Measurements from ENCODE around the gene MACF1. TPM values are rescaled to one million over a fixed set of nuclear protein-coding genes. Genes with fewer than 3 reads are reported as not detected.

The MACF1 gene
- total and polyA plus RNA-seq, 4 donors: 69.1 to 966 (median 233) TPM

DNA sequence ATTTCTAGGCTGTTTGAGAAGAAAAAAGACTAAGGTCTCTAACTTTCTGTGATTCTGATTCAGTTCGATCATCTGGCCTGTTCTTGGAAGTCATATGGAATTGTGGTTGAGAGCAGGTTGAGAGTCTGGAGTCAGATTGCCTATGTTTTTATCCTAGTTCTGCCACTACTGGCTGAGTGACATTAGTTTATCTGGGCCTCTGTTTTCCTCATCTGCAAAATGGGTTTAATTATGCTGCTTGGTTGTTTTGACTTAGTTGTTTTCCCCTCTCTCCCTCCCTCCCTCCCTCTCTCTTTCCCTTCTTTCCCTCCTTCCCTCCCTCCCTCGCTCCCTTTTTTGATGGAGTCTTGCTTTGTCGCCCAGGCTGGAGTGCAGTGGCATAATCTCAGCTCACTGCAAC is 6.2 kb downstream of the MACF1 start:
- 91 to 95% methylated on average over 3 of the region's 3 CpGs for WGBS, 2 donors
- no peak for TF ChIP-seq CTCF (IDR thresholded peaks at IDR 0.05; ENCODE audit: control extremely low read depth, extremely low read depth)
- DNase-seq: no peak

GRCh38 chr1:39212499-39212898 is 8.0 kb downstream of the MACF1 start:
- no peak for TF ChIP-seq CTCF (IDR thresholded peaks at IDR 0.05; ENCODE audit: control extremely low read depth, extremely low read depth)
- ATAC-seq (ENCODE audit: insufficient read depth, low FRiP score) (no peak), DNase-seq (no peak)
- Histone ChIP-seq H3K27ac (ENCODE audit: low read depth in 1 of 2, low read length in 1 of 2) (peak overlapping the region; percentile 36 to 47), H3K4me1 (ENCODE audit: control insufficient read depth in 5 of 5, insufficient read depth in 5 of 5, low read length in 5 of 5) (peaks cover 14 to 41% (median 18%) of the 10 kb centered on the region in 5 donors), H3K27me3 (ENCODE audit: control insufficient read depth in 3 of 3, insufficient read depth in 3 of 3, low read length in 2 of 3) (no peaks in the 10 kb centered on the region), H3K4me3 (no peak overlapping the region), H3K9me3 (ENCODE audit: control insufficient read depth in 4 of 4, insufficient read depth in 3 of 4, low read length in 3 of 4) (no peaks in the 10 kb centered on the region), H3K36me3 (ENCODE audit: control insufficient read depth in 4 of 4, insufficient read depth in 4 of 4, low read length in 4 of 4) (peaks cover 0 to 8% (median 2%) of the 10 kb centered on the region in 4 donors), H3K9ac (ENCODE audit: insufficient read depth in 1 of 2, low read length in 2 of 2) (no peak overlapping the region)
- WGBS, 2 donors: 72% methylated on average over 8 of the region's 8 CpGs

More for the DNA sequence above, 6.2 kb downstream of the MACF1 start:
- Histone ChIP-seq H3K27me3 (ENCODE audit: control insufficient read depth in 3 of 3, insufficient read depth in 3 of 3, low read length in 2 of 3) (no peaks in the 10 kb centered on the region), H3K4me1 (ENCODE audit: control insufficient read depth in 5 of 5, insufficient read depth in 5 of 5, low read length in 5 of 5) (peaks cover 11 to 33% (median 18%) of the 10 kb centered on the region in 5 donors), H3K4me3 (no peak overlapping the region), H3K36me3 (ENCODE audit: control insufficient read depth in 4 of 4, insufficient read depth in 4 of 4, low read length in 4 of 4) (peaks cover 0 to 8% (median 2%) of the 10 kb centered on the region in 4 donors), H3K9me3 (ENCODE audit: control insufficient read depth in 4 of 4, insufficient read depth in 3 of 4, low read length in 3 of 4) (no peaks in the 10 kb centered on the region), H3K27ac (ENCODE audit: low read depth in 1 of 2, low read length in 1 of 2) (no peak overlapping the region), H3K9ac (ENCODE audit: insufficient read depth in 1 of 2, low read length in 2 of 2) (no peak overlapping the region)
- no peak for ATAC-seq (ENCODE audit: insufficient read depth, low FRiP score)

DNA sequence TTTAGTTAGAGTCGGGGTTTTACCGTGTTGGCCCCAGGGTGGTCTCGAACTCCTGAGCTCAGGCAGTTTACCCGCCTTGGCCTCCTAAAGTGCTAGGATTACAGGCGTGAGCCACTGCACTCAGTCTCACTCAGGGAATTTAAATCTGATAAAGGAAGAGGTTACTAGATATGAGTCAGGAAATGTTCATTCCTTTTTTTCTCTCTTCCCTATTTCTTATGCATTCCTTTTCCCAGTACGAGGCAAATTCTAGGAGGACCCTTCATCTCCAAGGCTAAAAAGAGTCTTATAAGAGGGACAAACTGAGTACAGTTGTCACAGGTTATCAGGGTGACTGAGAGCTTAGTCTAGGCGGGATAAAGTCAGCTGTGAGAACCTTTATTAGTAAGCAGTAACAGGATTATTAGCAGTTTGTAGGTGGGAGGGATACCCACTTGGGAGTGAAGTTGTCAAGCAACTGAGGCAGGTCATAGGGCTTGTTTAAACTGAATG is 9.1 kb downstream of the MACF1 start:
- Histone ChIP-seq H3K27ac (ENCODE audit: low read depth in 1 of 2, low read length in 1 of 2) (peak overlapping the region; percentile 77 to 79), H3K4me3 (no peak overlapping the region), H3K9ac (ENCODE audit: insufficient read depth in 1 of 2, low read length in 2 of 2) (no peak overlapping the region), H3K36me3 (ENCODE audit: control insufficient read depth in 4 of 4, insufficient read depth in 4 of 4, low read length in 4 of 4) (peaks cover 0 to 8% (median 2%) of the 10 kb centered on the region in 4 donors), H3K9me3 (ENCODE audit: control insufficient read depth in 4 of 4, insufficient read depth in 3 of 4, low read length in 3 of 4) (no peaks in the 10 kb centered on the region), H3K27me3 (ENCODE audit: control insufficient read depth in 3 of 3, insufficient read depth in 3 of 3, low read length in 2 of 3) (no peaks in the 10 kb centered on the region), H3K4me1 (ENCODE audit: control insufficient read depth in 5 of 5, insufficient read depth in 5 of 5, low read length in 5 of 5) (peaks cover 15 to 36% (median 18%) of the 10 kb centered on the region in 5 donors)
- TF ChIP-seq CTCF (IDR thresholded peaks at IDR 0.05; ENCODE audit: control extremely low read depth, extremely low read depth): no peak
- ATAC-seq (ENCODE audit: insufficient read depth, low FRiP score) (no peak), DNase-seq (no peak)
- WGBS, 2 donors: 44 to 52% methylated on average over 7 of the region's 7 CpGs
